ENCODE measurements around the gene FMO2. TPM values are rescaled to one million over a fixed set of nuclear protein-coding genes. Genes with fewer than 3 reads are reported as not detected.
A peak's percentile ranks its signal among the peaks of the same experiment; 100 is the strongest.

FMO2 gene
- total RNA-seq, 4 donors from 2014 or later = 1.4 to 7.2 (median 4.1) TPM

GRCh38 chr1:171248302-171248701, 63.2 kb downstream of the FMO2 start, which contains the start of gene FMO1:
Gene FMO1 (plus strand): TSS chr1:171248494. CDS start chr1:171258088, 9,594 bp downstream.
- Histone ChIP-seq H3K9me3 (no peaks in the 10 kb centered on the region), H3K27me3 (no peaks in the 10 kb centered on the region), H3K4me1 (peaks cover 0 to 23% (median 7%) of the 10 kb centered on the region in 4 donors), H3K4me3 (peak within 1 kb of the TSS in 2 of 4 donors; percentile 20 to 33), H3K27ac (peak within 1 kb of the TSS in 2 of 4 donors; percentile 23 to 69), H3K36me3 (no peaks in the 10 kb centered on the region)
- TF ChIP-seq POLR2A (IDR thresholded peaks at IDR 0.05) = no peak
- TF ChIP-seq, protein P1, sequence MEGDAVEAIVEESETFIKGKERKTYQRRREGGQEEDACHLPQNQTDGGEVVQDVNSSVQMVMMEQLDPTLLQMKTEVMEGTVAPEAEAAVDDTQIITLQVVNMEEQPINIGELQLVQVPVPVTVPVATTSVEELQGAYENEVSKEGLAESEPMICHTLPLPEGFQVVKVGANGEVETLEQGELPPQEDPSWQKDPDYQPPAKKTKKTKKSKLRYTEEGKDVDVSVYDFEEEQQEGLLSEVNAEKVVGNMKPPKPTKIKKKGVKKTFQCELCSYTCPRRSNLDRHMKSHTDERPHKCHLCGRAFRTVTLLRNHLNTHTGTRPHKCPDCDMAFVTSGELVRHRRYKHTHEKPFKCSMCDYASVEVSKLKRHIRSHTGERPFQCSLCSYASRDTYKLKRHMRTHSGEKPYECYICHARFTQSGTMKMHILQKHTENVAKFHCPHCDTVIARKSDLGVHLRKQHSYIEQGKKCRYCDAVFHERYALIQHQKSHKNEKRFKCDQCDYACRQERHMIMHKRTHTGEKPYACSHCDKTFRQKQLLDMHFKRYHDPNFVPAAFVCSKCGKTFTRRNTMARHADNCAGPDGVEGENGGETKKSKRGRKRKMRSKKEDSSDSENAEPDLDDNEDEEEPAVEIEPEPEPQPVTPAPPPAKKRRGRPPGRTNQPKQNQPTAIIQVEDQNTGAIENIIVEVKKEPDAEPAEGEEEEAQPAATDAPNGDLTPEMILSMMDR (IDR thresholded peaks at IDR 0.05) = no peak
- DNase-seq = no peak

DNA sequence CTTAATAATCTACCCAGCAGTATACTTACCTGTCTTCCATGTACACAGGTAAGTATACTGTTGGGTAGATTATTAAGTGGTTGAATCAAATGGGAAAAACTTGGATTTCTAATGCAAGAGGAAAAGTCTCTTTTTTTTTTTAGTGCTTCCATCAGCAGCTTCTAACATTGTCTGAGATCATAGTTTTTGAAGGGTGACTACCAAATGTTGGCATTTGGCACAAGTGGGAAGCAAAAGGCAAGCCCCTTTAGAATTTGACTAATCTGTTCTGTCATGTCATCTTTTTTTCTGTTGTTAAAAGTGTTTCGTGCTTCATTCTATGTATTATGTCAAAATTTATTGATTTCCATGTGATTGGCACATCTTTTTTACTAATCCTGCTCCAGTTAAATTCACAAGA, 63.7 kb downstream of the FMO2 start:
- H3K4me3 ChIP-seq = peak overlapping the region in 1 of 4 donors; percentile 33
- no peak for DNase-seq
- H3K4me1 ChIP-seq = peaks cover 0 to 27% (median 8%) of the 10 kb centered on the region in 4 donors
- H3K27me3 ChIP-seq = no peaks in the 10 kb centered on the region
- TF ChIP-seq, protein P1 (IDR thresholded peaks at IDR 0.05) = no peak
- no peak for TF ChIP-seq POLR2A (IDR thresholded peaks at IDR 0.05)
- no peaks in the 10 kb centered on the region for H3K9me3 ChIP-seq
- H3K36me3 ChIP-seq = no peaks in the 10 kb centered on the region
- peak overlapping the region in 2 of 4 donors; percentile 23 to 69 for H3K27ac ChIP-seq

DNA sequence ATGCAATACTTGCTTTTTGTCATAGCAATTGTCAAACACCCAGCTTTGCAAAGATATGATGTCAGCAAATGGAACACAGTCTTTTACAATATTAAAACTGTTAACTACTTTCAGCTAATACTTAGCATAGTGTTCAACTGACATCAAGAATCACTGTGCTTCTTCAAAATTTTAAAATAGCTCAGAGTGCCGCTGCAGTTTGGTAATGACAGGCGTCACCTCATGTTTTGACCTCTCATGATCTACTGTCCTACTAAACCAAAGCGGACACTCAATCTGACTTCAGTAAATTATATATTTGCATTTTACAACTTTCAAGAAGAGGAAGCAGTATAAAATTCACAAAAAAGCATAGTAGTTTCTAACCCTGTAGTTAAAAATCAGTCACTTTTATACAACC, 65.2 kb downstream of the FMO2 start:
- no peaks in the 10 kb centered on the region for H3K9me3 ChIP-seq
- TF ChIP-seq POLR2A (IDR thresholded peaks at IDR 0.05) = no peak
- TF ChIP-seq, protein P1 (IDR thresholded peaks at IDR 0.05) = no peak
- no peak for DNase-seq
- H3K27me3 ChIP-seq = no peaks in the 10 kb centered on the region
- H3K27ac ChIP-seq = no peak overlapping the region
- peaks cover 0 to 41% (median 8%) of the 10 kb centered on the region in 4 donors for H3K4me1 ChIP-seq
- no peaks in the 10 kb centered on the region for H3K36me3 ChIP-seq
- H3K4me3 ChIP-seq = peak overlapping the region in 1 of 4 donors; percentile 33

GRCh38 chr1:171251042-171251951, 66.2 kb downstream of the FMO2 start:
- Histone ChIP-seq H3K36me3 (no peaks in the 10 kb centered on the region), H3K27ac (peak overlapping the region in 3 of 4 donors; percentile 29 to 70 (median 61)), H3K9me3 (no peaks in the 10 kb centered on the region), H3K27me3 (no peaks in the 10 kb centered on the region), H3K4me3 (peak overlapping the region; percentile 30 to 68 (median 56)), H3K4me1 (peaks cover 3 to 46% (median 8%) of the 10 kb centered on the region in 4 donors)
- peak in 1 of 2 donors; percentile 14 for TF ChIP-seq POLR2A (IDR thresholded peaks at IDR 0.05)
- TF ChIP-seq, protein P1 (IDR thresholded peaks at IDR 0.05) = peak in 5 of 6 experiments; percentile 12 to 58 (median 46)
- DNase-seq = peak; percentile 47 to 71 (median 63)

GRCh38 chr1:171251952-171252300, 66.8 kb downstream of the FMO2 start:
- DNase-seq = no peak
- peak overlapping the region in 2 of 4 donors; percentile 49 to 53 for H3K27ac ChIP-seq
- H3K4me1 ChIP-seq = peaks cover 3 to 53% (median 8%) of the 10 kb centered on the region in 4 donors
- no peak for TF ChIP-seq POLR2A (IDR thresholded peaks at IDR 0.05)
- TF ChIP-seq, protein P1 (IDR thresholded peaks at IDR 0.05) = no peak
- H3K36me3 ChIP-seq = no peaks in the 10 kb centered on the region
- H3K9me3 ChIP-seq = no peaks in the 10 kb centered on the region
- H3K27me3 ChIP-seq = no peaks in the 10 kb centered on the region
- peak overlapping the region; percentile 30 to 68 (median 56) for H3K4me3 ChIP-seq
